ENCODE results near the gene S1PR4.

Gene S1PR4

DNA sequence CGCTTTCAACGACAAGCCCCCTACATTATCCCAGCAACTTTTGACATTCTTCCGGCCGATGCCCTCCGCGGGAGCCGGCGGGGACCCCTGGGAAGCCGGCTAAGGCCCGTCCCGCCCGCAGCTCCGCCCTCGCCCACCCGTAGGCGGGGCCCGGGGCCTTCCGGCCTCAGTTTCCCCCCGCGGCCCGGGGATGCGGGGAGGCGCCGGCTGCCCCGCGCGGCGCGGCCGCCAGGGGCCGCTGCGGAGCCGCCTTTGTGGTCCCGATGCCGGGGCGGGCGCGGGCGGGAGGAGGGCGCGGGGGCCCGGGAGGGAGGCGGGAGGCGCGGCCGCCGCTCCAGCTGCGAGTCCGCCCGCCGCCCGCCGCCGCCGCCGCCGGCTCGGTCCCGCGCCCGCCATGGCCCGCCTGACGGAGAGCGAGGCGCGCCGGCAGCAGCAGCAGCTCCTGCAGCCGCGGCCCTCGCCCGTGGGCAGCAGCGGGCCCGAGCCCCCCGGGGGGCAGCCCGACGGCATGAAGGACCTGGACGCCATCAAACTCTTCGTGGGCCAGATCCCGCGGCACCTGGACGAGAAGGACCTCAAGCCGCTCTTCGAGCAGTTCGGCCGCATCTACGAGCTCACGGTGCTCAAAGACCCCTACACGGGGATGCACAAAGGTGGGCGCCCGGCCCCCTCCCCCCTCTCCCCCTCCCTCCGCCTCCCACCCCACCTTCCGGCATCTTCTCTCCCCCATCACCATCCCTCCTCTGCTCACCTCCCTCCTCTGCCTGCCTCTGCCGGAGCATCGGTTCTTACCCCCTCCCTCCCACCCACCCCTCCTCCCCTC is 46.0 kb downstream of the S1PR4 start, which contains the start of gene CELF5:
TSS of gene CELF5 (plus strand) at position 316 of the 823 bp plus-strand sequence. CDS start at position 395, 79 bp downstream.
- CTCF ChIA-PET, result no interaction called here
- H3K4me1 ChIP-seq (ENCODE audit: control extremely low read depth in 1 of 4, control insufficient read depth in 4 of 4, insufficient read depth in 4 of 4, low read length in 3 of 4), result peaks cover 0 to 8% (median 1%) of the 10 kb centered on the region in 4 experiments
- H3K27ac ChIP-seq (ENCODE audit: insufficient read depth in 1 of 2, low read depth in 1 of 2, low read length in 2 of 2, poor library complexity in 1 of 2, severe bottlenecking in 2 of 2), result no peak within 1 kb of the TSS
- H3K9me3 ChIP-seq (ENCODE audit: control extremely low read depth in 1 of 5, control insufficient read depth in 4 of 5, insufficient read depth in 2 of 5, low read depth in 1 of 5, low read length in 4 of 5), result no peaks in the 10 kb centered on the region
- peaks cover 0 to 58% (median 16%) of the 10 kb centered on the region in 5 experiments for H3K27me3 ChIP-seq (replicated peaks in 2 of 5; ENCODE audit: control insufficient read depth in 4 of 5, insufficient read depth in 5 of 5, low read length in 4 of 5)
- POLR2A ChIA-PET, result no interaction called here
- WGBS (ENCODE audit: insufficient coverage), result 2% methylated on average over 50 of the region's 94 CpGs
- peak; percentile 38 to 62 (median 51) for DNase-seq
- H3K36me3 ChIP-seq (ENCODE audit: control insufficient read depth in 4 of 4, insufficient read depth in 4 of 4, low read length in 3 of 4), result no peaks in the 10 kb centered on the region
- peak within 1 kb of the TSS in 5 of 7 experiments; percentile 10 to 68 (median 13) for H3K4me3 ChIP-seq (ENCODE audit: control insufficient read depth in 1 of 7, extremely low read depth in 1 of 7, insufficient read depth in 4 of 7, low read depth in 2 of 7, low read length in 6 of 7)

DNA sequence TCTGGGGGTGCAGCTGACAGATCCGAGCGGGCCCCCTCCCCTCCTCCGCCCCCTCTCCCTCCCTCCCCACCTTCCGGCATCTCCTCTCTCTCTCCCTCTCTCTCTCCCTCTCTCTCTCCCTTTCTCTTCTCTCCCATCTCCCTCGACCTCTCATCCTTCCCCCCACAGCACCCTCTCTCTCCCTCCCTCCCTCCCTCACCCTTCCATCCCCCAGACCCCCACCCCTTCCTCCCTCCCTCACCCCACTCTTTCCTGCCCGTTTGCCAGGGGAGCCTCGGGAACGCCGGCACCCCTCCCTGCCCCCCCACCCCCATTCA is 46.6 kb downstream of the S1PR4 start:
- Histone ChIP-seq H3K27ac (ENCODE audit: insufficient read depth in 1 of 2, low read depth in 1 of 2, low read length in 2 of 2, poor library complexity in 1 of 2, severe bottlenecking in 2 of 2) (no peak overlapping the region), H3K4me3 (ENCODE audit: control insufficient read depth in 1 of 7, extremely low read depth in 1 of 7, insufficient read depth in 4 of 7, low read depth in 2 of 7, low read length in 6 of 7) (no peak overlapping the region), H3K9me3 (ENCODE audit: control extremely low read depth in 1 of 5, control insufficient read depth in 4 of 5, insufficient read depth in 2 of 5, low read depth in 1 of 5, low read length in 4 of 5) (no peaks in the 10 kb centered on the region), H3K4me1 (ENCODE audit: control extremely low read depth in 1 of 4, control insufficient read depth in 4 of 4, insufficient read depth in 4 of 4, low read length in 3 of 4) (peaks cover 0 to 8% (median 1%) of the 10 kb centered on the region in 4 experiments), H3K27me3 (replicated peaks in 2 of 5; ENCODE audit: control insufficient read depth in 4 of 5, insufficient read depth in 5 of 5, low read length in 4 of 5) (peaks cover 0 to 64% (median 20%) of the 10 kb centered on the region in 5 experiments), H3K36me3 (ENCODE audit: control insufficient read depth in 4 of 4, insufficient read depth in 4 of 4, low read length in 3 of 4) (no peaks in the 10 kb centered on the region)
- ChIA-PET POLR2A (no interaction called here), CTCF (no interaction called here)
- 5% methylated on average over 4 of the region's 9 CpGs for WGBS (ENCODE audit: insufficient coverage)
- DNase-seq, result no peak

DNA sequence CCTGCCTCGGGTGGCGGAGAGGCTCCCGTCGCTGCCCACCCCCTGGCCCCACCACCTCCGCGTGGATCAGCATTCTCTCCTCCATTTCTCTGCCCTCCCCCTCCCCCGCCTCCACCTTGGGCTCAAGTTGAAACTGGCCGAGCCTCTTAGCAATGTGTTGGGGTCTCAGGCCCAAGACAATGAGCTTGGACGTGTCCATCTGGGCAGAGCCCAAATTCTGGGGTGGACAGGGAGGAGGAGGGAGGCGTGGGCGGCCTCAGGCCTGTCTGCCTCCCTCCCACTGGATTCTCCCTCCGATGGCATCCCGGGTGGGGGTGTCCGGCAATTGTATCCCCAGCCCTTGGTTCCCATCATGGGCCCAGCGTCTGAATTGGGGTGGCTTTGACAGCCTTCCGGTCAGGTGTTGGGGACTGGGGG is 47.1 kb downstream of the S1PR4 start:
- WGBS (ENCODE audit: insufficient coverage), result 55% methylated on average over 8 of the region's 16 CpGs
- Histone ChIP-seq H3K27me3 (replicated peaks in 2 of 5; ENCODE audit: control insufficient read depth in 4 of 5, insufficient read depth in 5 of 5, low read length in 4 of 5) (peaks cover 0 to 68% (median 25%) of the 10 kb centered on the region in 5 experiments), H3K9me3 (ENCODE audit: control extremely low read depth in 1 of 5, control insufficient read depth in 4 of 5, insufficient read depth in 2 of 5, low read depth in 1 of 5, low read length in 4 of 5) (no peaks in the 10 kb centered on the region), H3K4me1 (ENCODE audit: control extremely low read depth in 1 of 4, control insufficient read depth in 4 of 4, insufficient read depth in 4 of 4, low read length in 3 of 4) (peaks cover 0 to 8% (median 1%) of the 10 kb centered on the region in 4 experiments), H3K36me3 (ENCODE audit: control insufficient read depth in 4 of 4, insufficient read depth in 4 of 4, low read length in 3 of 4) (no peaks in the 10 kb centered on the region), H3K27ac (ENCODE audit: insufficient read depth in 1 of 2, low read depth in 1 of 2, low read length in 2 of 2, poor library complexity in 1 of 2, severe bottlenecking in 2 of 2) (no peak overlapping the region), H3K4me3 (ENCODE audit: control insufficient read depth in 1 of 7, extremely low read depth in 1 of 7, insufficient read depth in 4 of 7, low read depth in 2 of 7, low read length in 6 of 7) (no peak overlapping the region)
- CTCF ChIA-PET, result no interaction called here
- DNase-seq, result no peak
- POLR2A ChIA-PET, result no interaction called here

DNA sequence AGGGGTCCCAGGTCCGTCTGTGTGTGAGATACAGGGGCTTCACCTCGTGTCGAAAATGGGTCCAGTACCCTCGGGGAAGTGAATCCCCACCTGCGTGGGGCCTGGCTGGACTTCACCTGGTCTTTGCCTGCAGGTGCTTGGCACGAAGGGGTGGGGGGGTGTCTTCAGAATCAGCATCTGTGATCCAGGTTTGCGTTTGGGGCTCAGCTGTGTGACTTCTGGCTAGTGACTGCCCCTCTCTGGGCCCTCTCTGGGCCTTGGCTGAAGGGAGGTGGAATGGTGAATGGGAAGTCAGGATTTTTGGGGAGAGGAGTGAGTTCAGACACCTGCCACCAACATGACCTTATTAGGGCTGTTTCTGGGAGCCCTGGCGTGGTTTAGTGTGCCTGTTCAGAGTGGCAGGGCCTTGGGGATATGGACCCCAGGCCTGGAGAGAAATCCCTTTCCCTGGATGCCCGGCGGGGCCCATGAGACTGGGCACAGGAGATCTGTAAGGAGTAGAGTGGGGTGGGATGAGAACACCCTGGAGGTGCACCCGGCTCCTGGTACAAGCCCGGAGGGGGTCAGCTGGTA is 48.6 kb downstream of the S1PR4 start:
- CTCF ChIA-PET, result no interaction called here
- DNase-seq, result no peak
- POLR2A ChIA-PET, result no interaction called here
- 87% methylated on average over 12 of the region's 12 CpGs for WGBS (ENCODE audit: insufficient coverage)
- Histone ChIP-seq H3K4me3 (ENCODE audit: control insufficient read depth in 1 of 7, extremely low read depth in 1 of 7, insufficient read depth in 4 of 7, low read depth in 2 of 7, low read length in 6 of 7) (no peak overlapping the region), H3K36me3 (ENCODE audit: control insufficient read depth in 4 of 4, insufficient read depth in 4 of 4, low read length in 3 of 4) (no peaks in the 10 kb centered on the region), H3K27ac (ENCODE audit: insufficient read depth in 1 of 2, low read depth in 1 of 2, low read length in 2 of 2, poor library complexity in 1 of 2, severe bottlenecking in 2 of 2) (no peak overlapping the region), H3K9me3 (ENCODE audit: control extremely low read depth in 1 of 5, control insufficient read depth in 4 of 5, insufficient read depth in 2 of 5, low read depth in 1 of 5, low read length in 4 of 5) (no peaks in the 10 kb centered on the region), H3K4me1 (ENCODE audit: control extremely low read depth in 1 of 4, control insufficient read depth in 4 of 4, insufficient read depth in 4 of 4, low read length in 3 of 4) (peaks cover 0 to 8% (median 1%) of the 10 kb centered on the region in 4 experiments), H3K27me3 (replicated peaks in 2 of 5; ENCODE audit: control insufficient read depth in 4 of 5, insufficient read depth in 5 of 5, low read length in 4 of 5) (peaks cover 0 to 74% (median 28%) of the 10 kb centered on the region in 5 experiments)

DNA sequence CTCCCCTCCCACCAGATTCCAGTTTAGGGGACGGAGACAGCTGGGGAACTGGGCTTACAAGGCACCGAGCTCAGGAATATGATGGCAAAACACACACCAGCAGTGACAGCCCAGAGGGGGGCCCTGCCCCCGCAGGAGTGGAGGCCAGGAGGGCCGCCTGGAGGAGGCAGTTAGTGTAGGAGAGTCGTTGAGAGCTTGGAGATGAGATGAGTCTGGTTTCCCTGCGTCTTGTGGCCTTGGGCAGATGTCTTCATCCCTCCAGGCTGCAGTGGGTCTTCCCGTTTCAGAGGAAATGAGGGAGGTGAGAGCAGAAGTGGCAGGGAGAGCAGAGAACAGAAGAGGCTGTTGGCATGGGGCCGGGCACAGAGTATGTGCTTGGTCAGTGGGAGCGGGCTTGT is 50.8 kb downstream of the S1PR4 start:
- H3K4me1 ChIP-seq (ENCODE audit: control extremely low read depth in 1 of 4, control insufficient read depth in 4 of 4, insufficient read depth in 4 of 4, low read length in 3 of 4), result peaks cover 0 to 6% (median 1%) of the 10 kb centered on the region in 4 experiments
- 60% methylated on average over 6 of the region's 9 CpGs for WGBS (ENCODE audit: insufficient coverage)
- no peak for DNase-seq
- no peaks in the 10 kb centered on the region for H3K9me3 ChIP-seq (ENCODE audit: control extremely low read depth in 1 of 5, control insufficient read depth in 4 of 5, insufficient read depth in 2 of 5, low read depth in 1 of 5, low read length in 4 of 5)
- H3K27me3 ChIP-seq (replicated peaks in 2 of 5; ENCODE audit: control insufficient read depth in 4 of 5, insufficient read depth in 5 of 5, low read length in 4 of 5), result peaks cover 0 to 66% (median 22%) of the 10 kb centered on the region in 5 experiments
- H3K36me3 ChIP-seq (ENCODE audit: control insufficient read depth in 4 of 4, insufficient read depth in 4 of 4, low read length in 3 of 4), result no peaks in the 10 kb centered on the region
- H3K27ac ChIP-seq (ENCODE audit: insufficient read depth in 1 of 2, low read depth in 1 of 2, low read length in 2 of 2, poor library complexity in 1 of 2, severe bottlenecking in 2 of 2), result no peak overlapping the region
- POLR2A ChIA-PET, result no interaction called here
- CTCF ChIA-PET, result interaction anchor here (0.8 to 2.2 kb wide), 4 partner anchors 9 to 46 kb away, joined by 3 to 6 read pairs (median 5); no protein-coding TSS in a partner anchor
- no peak overlapping the region for H3K4me3 ChIP-seq (ENCODE audit: control insufficient read depth in 1 of 7, extremely low read depth in 1 of 7, insufficient read depth in 4 of 7, low read depth in 2 of 7, low read length in 6 of 7)
